NB4 (cell line): ENCODE measurements around the gene RETREG2.

Experiments
- DNase-seq: peaks from one replicate; pipeline ENCODE4 v3.0.0; 2010; ENCODE audit warnings: low read depth
- H3K4me3 ChIP-seq: one replicate; pipeline ENCODE4 v1.5.1; 2011; ENCODE audit warnings: mild to moderate bottlenecking, low read depth, low read length, moderate library complexity
- MYC ChIP-seq: IDR thresholded peaks from 2 replicates; pipeline ENCODE4 v1.6.1; 2011; ENCODE audit warnings: low read depth, low read length
- POLR2A ChIP-seq: IDR thresholded peaks from 2 replicates; pipeline ENCODE4 v1.6.1; 2011; ENCODE audit warnings: mild to moderate bottlenecking; ENCODE audit not compliant: insufficient read length; ENCODE audit errors: extremely low read depth
- TF ChIP-seq, protein P1 (sequence below): IDR thresholded peaks from 2 replicates; pipeline ENCODE4 v1.6.1; 2011; ENCODE audit warnings: low read depth, low read length
- TF ChIP-seq, protein P2 (sequence below): IDR thresholded peaks from one replicate; pipeline ENCODE4 v1.5.1; 2012; ENCODE audit warnings: low read depth, low read length

The RETREG2 gene

DNA sequence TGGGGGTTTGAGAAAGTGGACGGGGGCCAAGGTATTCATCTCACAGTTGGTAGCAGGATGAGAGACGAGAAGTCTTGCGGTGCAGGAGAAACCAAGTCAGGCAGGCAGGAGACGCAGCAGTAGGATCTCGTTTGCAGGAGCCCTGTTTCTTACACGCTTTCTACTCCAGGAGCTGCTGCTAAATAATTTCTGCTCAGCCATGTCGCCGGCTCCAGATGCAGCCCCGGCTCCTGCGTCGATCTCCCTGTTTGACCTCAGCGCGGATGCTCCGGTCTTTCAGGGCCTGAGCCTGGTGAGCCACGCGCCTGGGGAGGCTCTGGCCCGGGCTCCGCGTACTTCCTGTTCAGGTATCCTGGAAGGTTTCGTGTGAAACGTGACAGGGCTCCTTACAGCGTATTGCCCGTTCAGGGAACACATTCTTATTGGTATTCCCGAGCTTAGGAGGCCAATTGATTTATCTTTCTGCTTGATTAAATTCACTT, 52.0 kb downstream of the RETREG2 start:
- H3K4me3 ChIP-seq = peak overlapping the region; percentile 94
- TF ChIP-seq, protein P1, sequence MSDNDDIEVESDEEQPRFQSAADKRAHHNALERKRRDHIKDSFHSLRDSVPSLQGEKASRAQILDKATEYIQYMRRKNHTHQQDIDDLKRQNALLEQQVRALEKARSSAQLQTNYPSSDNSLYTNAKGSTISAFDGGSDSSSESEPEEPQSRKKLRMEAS = peak; percentile 22; the same call in 1 of the 2 replicates
- TF ChIP-seq, protein P2, sequence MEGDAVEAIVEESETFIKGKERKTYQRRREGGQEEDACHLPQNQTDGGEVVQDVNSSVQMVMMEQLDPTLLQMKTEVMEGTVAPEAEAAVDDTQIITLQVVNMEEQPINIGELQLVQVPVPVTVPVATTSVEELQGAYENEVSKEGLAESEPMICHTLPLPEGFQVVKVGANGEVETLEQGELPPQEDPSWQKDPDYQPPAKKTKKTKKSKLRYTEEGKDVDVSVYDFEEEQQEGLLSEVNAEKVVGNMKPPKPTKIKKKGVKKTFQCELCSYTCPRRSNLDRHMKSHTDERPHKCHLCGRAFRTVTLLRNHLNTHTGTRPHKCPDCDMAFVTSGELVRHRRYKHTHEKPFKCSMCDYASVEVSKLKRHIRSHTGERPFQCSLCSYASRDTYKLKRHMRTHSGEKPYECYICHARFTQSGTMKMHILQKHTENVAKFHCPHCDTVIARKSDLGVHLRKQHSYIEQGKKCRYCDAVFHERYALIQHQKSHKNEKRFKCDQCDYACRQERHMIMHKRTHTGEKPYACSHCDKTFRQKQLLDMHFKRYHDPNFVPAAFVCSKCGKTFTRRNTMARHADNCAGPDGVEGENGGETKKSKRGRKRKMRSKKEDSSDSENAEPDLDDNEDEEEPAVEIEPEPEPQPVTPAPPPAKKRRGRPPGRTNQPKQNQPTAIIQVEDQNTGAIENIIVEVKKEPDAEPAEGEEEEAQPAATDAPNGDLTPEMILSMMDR = no peak
- TF ChIP-seq MYC = peak; percentile 51; the same call in 1 of the 2 replicates
- TF ChIP-seq POLR2A = no peak
- peak; percentile 76 for DNase-seq

DNA sequence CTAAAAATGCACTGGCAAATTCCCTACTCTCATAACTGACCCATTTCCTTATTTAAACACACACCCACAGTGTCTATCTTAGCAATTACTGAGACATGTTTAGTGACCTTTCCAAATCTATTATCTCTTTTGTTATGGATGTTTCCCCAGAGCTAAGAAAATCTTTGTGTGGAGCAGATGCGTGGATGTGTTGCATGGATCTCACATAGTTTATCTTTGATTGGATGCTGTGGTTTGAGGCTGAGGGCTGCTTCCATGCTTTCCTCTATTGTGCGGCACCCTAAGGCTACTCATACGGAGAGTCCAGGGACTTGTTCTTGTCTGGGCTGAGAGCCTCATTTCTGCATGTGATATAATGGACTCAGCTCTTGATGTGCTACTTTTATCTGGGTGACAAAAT, 56.3 kb downstream of the RETREG2 start:
- H3K4me3 ChIP-seq = no peak overlapping the region
- TF ChIP-seq MYC = no peak
- TF ChIP-seq, protein P1 = no peak
- TF ChIP-seq, protein P2 = no peak
- TF ChIP-seq POLR2A = no peak
- DNase-seq = no peak
